T-helper 2 cell treated with Interferon-gamma antibody and Interleukin-4, amounts not matched to agents 5 μg/mL and 100 μg/mL, for 36 hours (primary cell): Measurements from ENCODE around the gene ACP7.

Source experiments
- DNase-seq: peaks from one replicate; pipeline ENCODE4 v3.0.0; 2021; ENCODE audit warnings: low spot score
- H3K27ac Mint-ChIP-seq: one replicate; pipeline ENCODE4 v1.8.0; 2021; ENCODE audit warnings: mild to moderate bottlenecking, mixed read lengths
- H3K27me3 Mint-ChIP-seq: one replicate; pipeline ENCODE4 v1.8.0; 2021; ENCODE audit warnings: low read depth, mixed read lengths
- H3K36me3 Mint-ChIP-seq: one replicate; pipeline ENCODE4 v1.8.0; 2021; ENCODE audit warnings: low read depth, mixed read lengths
- H3K4me1 Mint-ChIP-seq: one replicate; pipeline ENCODE4 v1.8.0; 2021; ENCODE audit warnings: low read depth, mixed read lengths
- H3K4me3 Mint-ChIP-seq: one replicate; pipeline ENCODE4 v1.8.0; 2022; ENCODE audit warnings: mild to moderate bottlenecking, moderate library complexity, mixed read lengths
- H3K9me3 Mint-ChIP-seq: one replicate; pipeline ENCODE4 v1.8.0; 2021; ENCODE audit warnings: mixed read lengths

The ACP7 gene, protein sequence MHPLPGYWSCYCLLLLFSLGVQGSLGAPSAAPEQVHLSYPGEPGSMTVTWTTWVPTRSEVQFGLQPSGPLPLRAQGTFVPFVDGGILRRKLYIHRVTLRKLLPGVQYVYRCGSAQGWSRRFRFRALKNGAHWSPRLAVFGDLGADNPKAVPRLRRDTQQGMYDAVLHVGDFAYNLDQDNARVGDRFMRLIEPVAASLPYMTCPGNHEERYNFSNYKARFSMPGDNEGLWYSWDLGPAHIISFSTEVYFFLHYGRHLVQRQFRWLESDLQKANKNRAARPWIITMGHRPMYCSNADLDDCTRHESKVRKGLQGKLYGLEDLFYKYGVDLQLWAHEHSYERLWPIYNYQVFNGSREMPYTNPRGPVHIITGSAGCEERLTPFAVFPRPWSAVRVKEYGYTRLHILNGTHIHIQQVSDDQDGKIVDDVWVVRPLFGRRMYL

GRCh38 chr19:39083983-39084731, at the start of gene ACP7:
Gene ACP7, plus strand, starts transcription at chr19:39084368. Its CDS starts 902 bp downstream, at chr19:39085270.
- Mint-ChIP-seq H3K4me1 (peaks cover 3% of the 10 kb centered on the region), H3K9me3 (no peaks in the 10 kb centered on the region), H3K27ac (no peak within 1 kb of the TSS), H3K27me3 (peaks cover 50% of the 10 kb centered on the region), H3K4me3 (peak within 1 kb of the TSS; percentile 40), H3K36me3 (no peaks in the 10 kb centered on the region)
- no peak for DNase-seq

DNA sequence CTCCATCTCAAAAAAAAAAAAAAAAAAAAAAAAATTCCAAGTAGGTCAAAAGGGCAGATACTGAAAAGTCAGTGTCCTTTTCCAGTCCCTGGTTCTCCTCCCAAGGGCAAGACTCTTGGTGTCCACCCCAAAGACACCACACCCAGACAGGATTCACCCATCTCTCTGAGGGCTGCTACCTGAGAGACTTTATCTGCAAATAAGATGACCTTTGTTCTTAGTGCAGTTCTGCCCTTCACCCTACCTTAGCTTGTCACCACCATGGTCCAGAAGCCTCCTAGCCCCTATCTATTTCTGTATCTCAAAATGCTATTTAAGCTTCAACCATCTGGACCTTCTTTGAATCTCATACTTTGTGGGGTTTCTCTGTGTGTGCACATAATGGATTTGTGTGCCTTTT, 47.6 kb upstream of the ACP7 start:
- no peaks in the 10 kb centered on the region for H3K4me1 Mint-ChIP-seq
- H3K9me3 Mint-ChIP-seq = no peaks in the 10 kb centered on the region
- no peak for DNase-seq
- H3K36me3 Mint-ChIP-seq = no peaks in the 10 kb centered on the region
- peaks cover 24% of the 10 kb centered on the region for H3K27me3 Mint-ChIP-seq
- H3K27ac Mint-ChIP-seq = no peak overlapping the region
- no peak overlapping the region for H3K4me3 Mint-ChIP-seq

GRCh38 chr19:39037194-39037593, 47.0 kb upstream of the ACP7 start:
- no peaks in the 10 kb centered on the region for H3K9me3 Mint-ChIP-seq
- no peak overlapping the region for H3K27ac Mint-ChIP-seq
- H3K27me3 Mint-ChIP-seq = peaks cover 22% of the 10 kb centered on the region
- no peak overlapping the region for H3K4me3 Mint-ChIP-seq
- H3K4me1 Mint-ChIP-seq = no peaks in the 10 kb centered on the region
- DNase-seq = no peak
- H3K36me3 Mint-ChIP-seq = no peaks in the 10 kb centered on the region

- Mint-ChIP-seq H3K27ac (no peak overlapping the region), H3K4me1 (no peaks in the 10 kb centered on the region), H3K36me3 (no peaks in the 10 kb centered on the region), H3K9me3 (no peaks in the 10 kb centered on the region), H3K4me3 (no peak overlapping the region), H3K27me3 (peaks cover 13% of the 10 kb centered on the region)
- no peak for DNase-seq
Observed at GRCh38 chr19:39038098-39038497, 46.1 kb upstream of the ACP7 start.

- no peak for DNase-seq
- H3K36me3 Mint-ChIP-seq = no peaks in the 10 kb centered on the region
- H3K4me3 Mint-ChIP-seq = no peak overlapping the region
- no peak overlapping the region for H3K27ac Mint-ChIP-seq
- no peaks in the 10 kb centered on the region for H3K9me3 Mint-ChIP-seq
- H3K4me1 Mint-ChIP-seq = peaks cover 6% of the 10 kb centered on the region
- peaks cover 2% of the 10 kb centered on the region for H3K27me3 Mint-ChIP-seq
Observed at GRCh38 chr19:39045506-39045905, 38.7 kb upstream of the ACP7 start.

DNA sequence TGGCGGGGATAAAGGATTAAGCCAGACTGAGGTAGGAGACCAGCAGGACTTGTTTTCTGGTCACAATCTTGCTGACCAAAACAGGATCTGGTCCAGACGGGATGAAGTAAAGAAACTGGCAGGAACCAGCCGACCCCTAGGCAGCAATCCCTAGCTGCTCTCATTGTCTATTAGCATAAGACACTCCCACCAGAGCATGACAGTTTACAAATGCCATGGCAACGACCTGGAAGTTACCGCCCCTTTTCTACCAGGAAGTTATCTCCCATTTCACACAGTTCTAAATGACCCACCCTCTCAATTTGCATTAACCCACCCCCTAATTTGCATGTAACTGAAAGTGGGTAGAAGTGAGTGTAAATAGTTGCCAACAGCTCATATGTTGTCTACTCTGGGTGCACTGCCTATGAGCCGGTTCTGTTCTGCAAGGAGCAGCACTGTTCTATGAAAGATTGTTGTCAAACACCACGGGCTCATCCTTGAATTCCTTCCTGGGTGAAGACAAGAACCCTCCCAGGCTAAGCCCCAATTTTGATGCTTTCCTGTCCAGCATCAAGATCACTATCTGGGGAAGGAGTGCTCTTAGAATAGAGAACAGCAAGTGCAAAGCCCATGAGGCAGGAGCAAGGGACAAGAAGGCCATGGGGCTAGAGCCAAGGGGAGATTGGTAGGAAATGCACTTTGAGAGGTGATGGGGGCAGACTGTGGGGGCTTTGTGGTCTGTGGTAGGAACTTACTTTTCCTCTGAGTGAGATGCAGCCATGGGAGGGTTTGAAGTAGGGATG, 37.9 kb upstream of the ACP7 start:
- Mint-ChIP-seq H3K36me3 (no peaks in the 10 kb centered on the region), H3K4me3 (no peak overlapping the region), H3K4me1 (peaks cover 6% of the 10 kb centered on the region), H3K27ac (no peak overlapping the region), H3K27me3 (peaks cover 2% of the 10 kb centered on the region), H3K9me3 (no peaks in the 10 kb centered on the region)
- DNase-seq = no peak

DNA sequence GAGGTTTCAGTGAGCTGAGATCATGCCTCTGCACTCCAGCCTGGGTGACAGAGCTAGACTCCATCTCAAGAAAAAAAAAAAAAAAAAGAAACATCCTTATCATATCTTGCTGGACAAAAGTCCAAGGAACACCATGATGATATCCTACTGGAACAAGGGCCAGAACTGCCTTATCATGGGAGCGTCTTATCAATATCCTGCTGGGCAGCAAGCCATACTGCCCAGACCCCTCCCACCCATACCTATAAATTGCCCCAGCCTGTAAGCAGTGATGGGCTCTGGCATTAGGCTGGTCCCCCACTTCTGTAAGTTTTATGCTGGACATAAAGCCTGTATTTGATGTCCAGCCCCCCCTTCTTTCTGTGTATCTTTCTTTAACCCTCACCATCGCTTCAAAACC, 37.1 kb upstream of the ACP7 start:
- H3K27me3 Mint-ChIP-seq = peaks cover 2% of the 10 kb centered on the region
- H3K4me3 Mint-ChIP-seq = no peak overlapping the region
- no peak overlapping the region for H3K27ac Mint-ChIP-seq
- no peaks in the 10 kb centered on the region for H3K36me3 Mint-ChIP-seq
- peaks cover 6% of the 10 kb centered on the region for H3K4me1 Mint-ChIP-seq
- no peak for DNase-seq
- no peaks in the 10 kb centered on the region for H3K9me3 Mint-ChIP-seq

DNA sequence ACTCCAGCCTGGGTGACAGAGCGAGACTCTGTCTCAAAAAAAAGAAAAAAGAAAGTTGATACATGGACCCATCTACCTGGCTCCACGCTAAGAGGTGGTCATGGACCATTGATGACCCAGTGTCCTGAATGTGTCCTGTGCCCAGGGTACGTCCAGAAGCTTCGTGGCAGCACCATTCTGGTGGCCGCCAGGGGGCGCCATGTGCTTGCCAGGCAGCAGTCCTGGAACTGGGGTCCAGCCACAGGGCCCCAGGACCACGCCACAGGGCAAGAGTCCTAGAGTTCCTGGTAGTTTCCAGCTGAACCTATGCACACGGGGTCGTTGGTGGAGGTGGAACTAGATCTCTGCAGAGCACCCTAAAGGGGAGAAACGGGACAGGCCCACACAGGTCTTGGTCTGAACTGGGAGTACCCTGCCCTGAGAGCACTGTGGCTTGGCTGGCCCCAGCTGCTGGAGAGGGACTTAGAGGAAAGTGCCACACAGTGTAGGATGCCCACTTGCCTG, 31.9 kb upstream of the ACP7 start:
- peaks cover 2% of the 10 kb centered on the region for H3K27me3 Mint-ChIP-seq
- H3K36me3 Mint-ChIP-seq = no peaks in the 10 kb centered on the region
- H3K4me1 Mint-ChIP-seq = no peaks in the 10 kb centered on the region
- H3K27ac Mint-ChIP-seq = no peak overlapping the region
- no peaks in the 10 kb centered on the region for H3K9me3 Mint-ChIP-seq
- no peak overlapping the region for H3K4me3 Mint-ChIP-seq
- peak; percentile 50 for DNase-seq

DNA sequence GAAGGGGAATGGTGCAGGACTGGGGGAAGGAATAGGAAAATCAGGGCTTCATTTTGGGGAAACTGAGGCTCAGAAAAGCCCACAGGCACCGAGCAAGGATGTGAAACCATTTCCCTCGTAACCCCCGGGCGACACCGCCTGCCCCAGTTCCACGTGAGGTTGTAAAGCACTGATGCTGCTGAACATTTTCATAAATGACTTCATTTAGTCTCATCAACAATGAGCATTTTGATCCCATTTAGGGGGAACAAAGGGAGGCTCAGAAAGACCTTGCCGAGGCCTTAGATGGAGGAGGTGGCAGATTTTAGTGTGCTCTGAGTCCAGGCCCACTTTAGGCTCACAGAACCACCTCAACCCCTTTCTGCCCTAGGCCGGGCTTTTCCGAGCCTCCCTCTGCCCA, 31.3 kb upstream of the ACP7 start:
- DNase-seq = no peak
- Mint-ChIP-seq H3K4me3 (no peak overlapping the region), H3K9me3 (no peaks in the 10 kb centered on the region), H3K27me3 (peaks cover 2% of the 10 kb centered on the region), H3K4me1 (no peaks in the 10 kb centered on the region), H3K36me3 (no peaks in the 10 kb centered on the region), H3K27ac (no peak overlapping the region)

GRCh38 chr19:39053276-39054090, 30.7 kb upstream of the ACP7 start:
- Mint-ChIP-seq H3K36me3 (no peaks in the 10 kb centered on the region), H3K9me3 (no peaks in the 10 kb centered on the region), H3K4me1 (no peaks in the 10 kb centered on the region), H3K27ac (no peak overlapping the region), H3K27me3 (peaks cover 2% of the 10 kb centered on the region), H3K4me3 (no peak overlapping the region)
- no peak for DNase-seq

DNA sequence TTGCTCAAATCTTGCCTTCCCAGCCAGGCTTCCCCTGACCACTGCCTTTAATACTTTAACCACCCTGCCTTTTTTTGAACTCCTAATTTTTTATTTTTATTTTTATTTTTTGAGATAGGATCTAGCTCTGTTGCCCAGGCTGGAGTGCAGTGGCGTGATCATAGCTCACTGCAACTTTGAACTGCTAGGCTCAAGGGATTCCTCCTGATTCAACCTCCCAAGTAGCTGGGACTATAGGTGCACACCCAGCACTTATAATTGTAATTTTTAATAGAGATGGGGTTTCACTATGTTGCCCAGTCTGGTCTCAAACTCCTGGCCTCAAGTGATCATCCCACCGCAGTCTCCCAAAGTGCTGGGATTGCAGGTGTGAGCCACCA, 30.1 kb upstream of the ACP7 start:
- H3K9me3 Mint-ChIP-seq = no peaks in the 10 kb centered on the region
- peaks cover 1% of the 10 kb centered on the region for H3K27me3 Mint-ChIP-seq
- DNase-seq = no peak
- no peaks in the 10 kb centered on the region for H3K36me3 Mint-ChIP-seq
- H3K27ac Mint-ChIP-seq = no peak overlapping the region
- no peaks in the 10 kb centered on the region for H3K4me1 Mint-ChIP-seq
- no peak overlapping the region for H3K4me3 Mint-ChIP-seq

DNA sequence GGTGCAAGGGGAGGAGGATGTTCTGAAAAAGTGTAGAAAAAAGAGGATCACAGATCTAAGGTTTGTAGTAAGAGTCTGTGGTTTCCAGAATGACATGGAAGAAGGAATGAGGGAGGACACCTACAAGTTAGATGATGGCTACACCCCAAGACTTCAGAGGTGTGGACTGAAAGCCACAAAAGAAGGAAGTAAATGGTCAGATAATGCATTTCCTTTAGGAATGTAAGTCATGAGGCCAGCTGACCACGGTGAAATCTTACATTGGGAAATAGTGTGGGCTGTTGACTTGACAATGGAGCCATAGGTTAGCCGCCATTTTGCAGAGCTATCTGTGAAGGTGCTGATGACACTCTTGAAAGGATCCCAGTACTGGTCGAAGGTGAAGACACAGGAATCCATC, 26.6 kb upstream of the ACP7 start:
- Mint-ChIP-seq H3K4me3 (no peak overlapping the region), H3K36me3 (no peaks in the 10 kb centered on the region), H3K9me3 (peaks cover 3% of the 10 kb centered on the region), H3K27me3 (peaks cover 6% of the 10 kb centered on the region), H3K4me1 (peaks cover 6% of the 10 kb centered on the region), H3K27ac (no peak overlapping the region)
- no peak for DNase-seq

GRCh38 chr19:39059302-39059701, 24.9 kb upstream of the ACP7 start:
- Mint-ChIP-seq H3K4me1 (peaks cover 6% of the 10 kb centered on the region), H3K27ac (no peak overlapping the region), H3K36me3 (no peaks in the 10 kb centered on the region), H3K27me3 (peaks cover 6% of the 10 kb centered on the region), H3K9me3 (peaks cover 3% of the 10 kb centered on the region), H3K4me3 (no peak overlapping the region)
- no peak for DNase-seq
